ENCODE data around the gene TPK1. TPM values are rescaled to one million over a fixed set of nuclear protein-coding genes. Genes with fewer than 3 reads are reported as not detected.

The TPK1 gene
- total and polyA plus RNA-seq, 2 of the 8 experiments (the other 6 are each of a cell fraction or from before 2014, with no cell fraction given) = 1.9 to 2.7 TPM

DNA sequence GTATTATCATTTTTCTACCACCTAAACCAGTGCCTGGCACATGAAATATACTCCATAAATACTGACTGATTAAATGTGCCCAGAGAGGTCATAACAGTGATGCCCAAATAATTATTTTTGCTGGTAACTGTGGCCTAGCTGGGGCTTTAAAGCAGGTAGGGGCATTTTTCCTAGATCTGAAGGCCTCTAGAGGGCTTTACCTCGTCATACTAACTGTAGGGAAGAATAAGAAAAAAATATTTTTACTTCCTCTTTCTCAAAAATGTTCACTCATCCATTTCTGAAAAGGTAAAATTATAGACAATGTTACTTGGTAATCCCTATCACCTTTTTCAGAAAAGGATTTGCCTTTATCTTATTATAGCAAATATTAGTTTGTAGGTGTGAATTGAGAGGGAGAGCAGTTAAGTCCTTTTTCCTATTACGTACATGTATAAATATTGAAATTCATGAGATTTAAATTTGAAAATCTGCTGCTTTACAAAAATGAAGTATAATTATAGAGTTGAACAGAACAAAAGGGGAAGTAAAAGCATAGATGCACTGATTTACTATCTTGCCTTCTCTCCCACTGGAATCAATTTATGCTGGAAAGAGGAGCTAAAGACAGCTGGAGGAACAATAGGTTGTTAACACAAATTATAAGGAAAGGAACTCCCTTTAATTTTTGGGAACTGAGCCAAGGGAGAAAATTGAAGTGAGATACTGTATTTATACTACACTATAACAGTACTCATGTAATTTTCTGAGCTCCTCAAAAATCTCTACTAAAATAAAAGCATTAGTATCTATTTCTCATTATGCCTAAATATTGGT, 360.8 kb downstream of the TPK1 start (continued):
- TF ChIP-seq CHD7 (IDR thresholded peaks at IDR 0.05; ENCODE audit: insufficient replicate concordance, low read length) (no peak), SIRT6 (IDR thresholded peaks at IDR 0.05; ENCODE audit: low read length) (no peak), SIN3A (conservative IDR thresholded peaks at IDR 0.05 in 1 of 2, IDR thresholded peaks at IDR 0.05 in 1 of 2; ENCODE audit: low read depth in 1 of 2, low read length in 2 of 2) (no peak), BCL11A (IDR thresholded peaks at IDR 0.05; ENCODE audit: low read depth in 2 of 2, low read length in 2 of 2) (no peak), KDM4A (IDR thresholded peaks at IDR 0.05; ENCODE audit: low read depth, low read length, severe bottlenecking) (no peak), KDM5A (IDR thresholded peaks at IDR 0.05; ENCODE audit: low read length) (no peak)

Data from H1 (cell line).